H9 (cell line): ENCODE measurements around the gene FREM1. TPM values are rescaled to one million over a fixed set of nuclear protein-coding genes. Genes with fewer than 3 reads are reported as not detected.
A peak's percentile ranks its signal among the peaks of the same experiment; 100 is the strongest.

Source experiments
- DNase-seq: peaks from one replicate; pipeline ENCODE4 v3.0.0-alpha.2; 2017
- H2AFZ ChIP-seq: one replicate; pipeline ENCODE4 v1.6.1; 2013; ENCODE audit warnings: mild to moderate bottlenecking, low read length, control low read depth, moderate library complexity
- H2AK5ac ChIP-seq: 2 replicates; pipeline ENCODE4 v1.6.1; 2013; ENCODE audit warnings: low read length, control low read depth, mixed read lengths; ENCODE audit not compliant: insufficient read length
- H2BK120ac ChIP-seq: one replicate; pipeline ENCODE4 v1.6.1; 2013; ENCODE audit warnings: low read depth, mild to moderate bottlenecking, low read length, control low read depth, inconsistent platforms; ENCODE audit not compliant: poor library complexity, severe bottlenecking
- H2BK12ac ChIP-seq: 2 replicates; pipeline ENCODE4 v1.6.1; 2013; ENCODE audit warnings: low read length, control low read depth, mixed read lengths, low read depth; ENCODE audit not compliant: insufficient read length
- H2BK15ac ChIP-seq: 2 replicates; pipeline ENCODE4 v1.6.1; 2013; ENCODE audit warnings: low read depth, low read length, control low read depth
- H2BK20ac ChIP-seq: one replicate; pipeline ENCODE4 v1.6.1; 2013; ENCODE audit warnings: low read depth, mild to moderate bottlenecking, low read length, control low read depth, inconsistent platforms; ENCODE audit not compliant: poor library complexity, severe bottlenecking
- H2BK5ac ChIP-seq: 2 replicates; pipeline ENCODE4 v1.6.1; 2013; ENCODE audit warnings: low read length, control low read depth, mixed read lengths; ENCODE audit not compliant: insufficient read length
- H3K14ac ChIP-seq: 2 replicates; pipeline ENCODE4 v1.6.1; 2013; ENCODE audit warnings: low read length, control low read depth; ENCODE audit not compliant: insufficient read depth
- H3K18ac ChIP-seq: 2 replicates; pipeline ENCODE4 v1.6.1; 2013; ENCODE audit warnings: low read depth, mild to moderate bottlenecking, mixed read lengths, low read length, control low read depth; ENCODE audit not compliant: insufficient read length
- H3K23ac ChIP-seq: 2 replicates; pipeline ENCODE4 v1.6.1; 2013; ENCODE audit warnings: low read length, control low read depth, mixed read lengths, low read depth; ENCODE audit not compliant: insufficient read length
- H3K23me2 ChIP-seq: 2 replicates; pipeline ENCODE4 v1.6.1; 2013; ENCODE audit warnings: low read depth, mild to moderate bottlenecking, mixed read lengths, low read length, control low read depth; ENCODE audit not compliant: insufficient read length, poor library complexity, severe bottlenecking
- H3K27ac ChIP-seq: 2 replicates; pipeline ENCODE4 v1.5.1; 2013; ENCODE audit warnings: low read length, control low read depth, mixed read lengths, low read depth; ENCODE audit not compliant: insufficient read length
- H3K27me3 ChIP-seq: 2 replicates; pipeline ENCODE4 v1.6.1; 2013; ENCODE audit warnings: low read length, control low read depth, inconsistent platforms; ENCODE audit not compliant: insufficient read depth
- H3K4ac ChIP-seq: 2 replicates; pipeline ENCODE4 v1.6.1; 2013; ENCODE audit warnings: low read depth, mild to moderate bottlenecking, control low read depth, inconsistent platforms, low read length, moderate library complexity
- H3K4me1 ChIP-seq: 2 replicates; pipeline ENCODE4 v1.6.1; 2013; ENCODE audit warnings: low read length, control low read depth, inconsistent platforms; ENCODE audit not compliant: insufficient read depth
- H3K4me2 ChIP-seq: 2 replicates; pipeline ENCODE4 v1.6.1; 2013; ENCODE audit warnings: low read length, control low read depth, mixed read lengths; ENCODE audit not compliant: insufficient read length, insufficient read depth
- H3K56ac ChIP-seq: 2 replicates; pipeline ENCODE4 v1.6.1; 2013; ENCODE audit warnings: low read depth, mild to moderate bottlenecking, mixed read lengths, low read length, control low read depth; ENCODE audit not compliant: insufficient read length
- H3K79me1 ChIP-seq: 2 replicates; pipeline ENCODE4 v1.6.1; 2013; ENCODE audit warnings: low read depth, mild to moderate bottlenecking, moderate library complexity, low read length, control low read depth, inconsistent platforms; ENCODE audit not compliant: insufficient read depth, poor library complexity, severe bottlenecking
- H3K79me2 ChIP-seq: 2 replicates; pipeline ENCODE4 v1.6.1; 2013; ENCODE audit warnings: low read length, control low read depth, inconsistent platforms; ENCODE audit not compliant: insufficient read depth
- H3K9ac ChIP-seq: 2 replicates; pipeline ENCODE4 v1.6.1; 2013; ENCODE audit warnings: low read length, control low read depth, mixed read lengths; ENCODE audit not compliant: insufficient read length; ENCODE audit errors: extremely low read depth
- H3K9me3 ChIP-seq: one replicate; pipeline ENCODE4 v1.6.1; 2013; ENCODE audit warnings: low read depth, low read length, inconsistent platforms; ENCODE audit not compliant: control insufficient read depth
- H3T11ph ChIP-seq: one replicate; pipeline ENCODE4 v1.6.1; 2013; ENCODE audit warnings: mild to moderate bottlenecking, low read length, control low read depth, inconsistent platforms
- H4K20me1 ChIP-seq: one replicate; pipeline ENCODE4 v1.6.1; 2013; ENCODE audit not compliant: control insufficient read depth, insufficient read length, insufficient read depth
- H4K5ac ChIP-seq: 2 replicates; pipeline ENCODE4 v1.6.1; 2013; ENCODE audit warnings: low read depth, mild to moderate bottlenecking, mixed read lengths, low read length, control low read depth; ENCODE audit not compliant: insufficient read length
- H4K8ac ChIP-seq: replicated peaks from 2 replicates; pipeline ENCODE4 v1.6.1; 2013; ENCODE audit warnings: low read length, control low read depth, mixed read lengths, low read depth; ENCODE audit not compliant: insufficient read length
- H4K91ac ChIP-seq: 2 replicates; pipeline ENCODE4 v1.6.1; 2013; ENCODE audit warnings: low read depth, mild to moderate bottlenecking, moderate library complexity, mixed read lengths, low read length, control low read depth; ENCODE audit not compliant: insufficient read length
- H3K27ac Mint-ChIP-seq, 3 experiments: 2 replicates in 2 of 3; 3 replicates in 1 of 3; pipeline ENCODE4 v1.8.0; 2020 to 2021; ENCODE audit warnings: mixed read lengths in 3 of 3, mild to moderate bottlenecking in 1 of 3, moderate library complexity in 1 of 3
- H3K27me3 Mint-ChIP-seq: 2 replicates; pipeline ENCODE4 v1.8.0; 2021; ENCODE audit warnings: low read depth, mild to moderate bottlenecking, moderate library complexity, mixed read lengths
- H3K36me3 Mint-ChIP-seq, 3 experiments: 2 replicates in 2 of 3; 3 replicates in 1 of 3; pipeline ENCODE4 v1.8.0; 2020 to 2021; ENCODE audit warnings: low read depth in 3 of 3, mixed read lengths in 3 of 3; ENCODE audit not compliant: insufficient read depth in 1 of 3
- H3K4me1 Mint-ChIP-seq, 2 experiments: 2 replicates each; pipeline ENCODE4 v1.8.0; 2020; ENCODE audit warnings: mixed read lengths in 2 of 2
- H3K4me3 Mint-ChIP-seq, 2 experiments: 2 replicates in 1 of 2; 3 replicates in 1 of 2; pipeline ENCODE4 v1.8.0; 2020 to 2021; ENCODE audit warnings: mild to moderate bottlenecking in 2 of 2, mixed read lengths in 2 of 2, moderate library complexity in 1 of 2
- H3K9me3 Mint-ChIP-seq, 2 experiments: 2 replicates in 1 of 2; 3 replicates in 1 of 2; pipeline ENCODE4 v1.8.0; 2020; ENCODE audit warnings: mild to moderate bottlenecking in 2 of 2, mixed read lengths in 2 of 2, moderate library complexity in 1 of 2
- CTCF ChIP-seq: fragments of 200-600 bp; sonication (generic); conservative IDR thresholded peaks from 3 replicates; pipeline ENCODE4 v1.8.0; 2021; ENCODE audit warnings: antibody characterized with exemption, mild to moderate bottlenecking
- WGBS: extraction: QIAGEN DNeasy Blood & Tissue Kit; methylation state at CpG from one replicate; pipeline ENCODE4 v1.1.7; 2013; ENCODE audit warnings: missing lambda C conversion rate, low lambda C conversion rate, mixed read lengths; ENCODE audit not compliant: insufficient read length; ENCODE audit errors: extremely low coverage; 5-methylcytosine and 5-hydroxymethylcytosine counted together
- total RNA-seq: library from RNA; stranded (reverse); gene quantifications from 2 replicates; pipeline ENCODE4 v1.2.1, GENCODE V29; 2021

Gene FREM1
- total RNA-seq, 1 experiment from 2014 or later, result 0.44 TPM

- no peak overlapping the region for H3T11ph ChIP-seq
- Mint-ChIP-seq H3K9me3 (no peaks in the 10 kb centered on the region), H3K36me3 (no peaks in the 10 kb centered on the region; a peak in 1 of 7 replicates), H3K27me3 (no peaks in the 10 kb centered on the region), H3K4me1 (peaks cover 20 to 22% of the 10 kb centered on the region in 2 experiments), H3K27ac (peak overlapping the region in 1 of 3 experiments; percentile 49; a peak in 1 of 7 replicates), H3K4me3 (no peak overlapping the region)
- H3K4ac ChIP-seq, result no peak overlapping the region
- no peaks in the 10 kb centered on the region for H3K79me1 ChIP-seq
- no peak overlapping the region for H3K18ac ChIP-seq
- no peak overlapping the region for H2AK5ac ChIP-seq
- no peak overlapping the region for H3K56ac ChIP-seq
- H3K4me2 ChIP-seq, result no peak overlapping the region
- no peak overlapping the region for H2BK15ac ChIP-seq
- no peak overlapping the region for H3K27ac ChIP-seq
- H4K91ac ChIP-seq, result no peak overlapping the region
- H3K27me3 ChIP-seq, result no peaks in the 10 kb centered on the region
- TF ChIP-seq CTCF, result no peak
- H3K9me3 ChIP-seq, result no peaks in the 10 kb centered on the region
- H3K23ac ChIP-seq, result no peak overlapping the region
- H2BK5ac ChIP-seq, result no peak overlapping the region
- peak overlapping the region; percentile 28 for H2BK120ac ChIP-seq
- H2BK12ac ChIP-seq, result no peak overlapping the region
- no peaks in the 10 kb centered on the region for H3K23me2 ChIP-seq
- H4K20me1 ChIP-seq, result no peaks in the 10 kb centered on the region
- no peak overlapping the region for H2BK20ac ChIP-seq
- no peak for DNase-seq
- H3K14ac ChIP-seq, result no peak overlapping the region
- no peak overlapping the region for H4K5ac ChIP-seq
- no peaks in the 10 kb centered on the region for H3K79me2 ChIP-seq
- no peaks in the 10 kb centered on the region; the same call in 1 of the 2 replicates for H3K4me1 ChIP-seq
- H4K8ac ChIP-seq, result no peak overlapping the region
- H2AFZ ChIP-seq, result no peak overlapping the region
- WGBS, result no CpG with 5 or more reads among the region's 1 CpG
- H3K9ac ChIP-seq, result no peak overlapping the region
These were observed 158.0 kb downstream of the FREM1 start for GRCh38 chr9:14752271-14752670.
